Mesenchymal stem cell (in vitro differentiated cells and primary cell): ENCODE data around the gene EBLN2.

Source experiments
- DNase-seq: peaks from one replicate; pipeline ENCODE4 v3.0.0-alpha.2; 2013
- H2AFZ ChIP-seq: one replicate; pipeline ENCODE4 v1.6.1; 2013; ENCODE audit warnings: low read depth, mild to moderate bottlenecking, control low read depth, inconsistent platforms, low read length, moderate library complexity
- H2AK5ac ChIP-seq: 2 replicates; pipeline ENCODE4 v1.6.1; 2013; ENCODE audit warnings: low read length, moderate library complexity, mild to moderate bottlenecking, inconsistent platforms; ENCODE audit not compliant: severe bottlenecking
- H2BK120ac ChIP-seq: one replicate; pipeline ENCODE4 v1.6.1; 2013; ENCODE audit warnings: low read depth, mild to moderate bottlenecking, inconsistent platforms, low read length, moderate library complexity
- H2BK12ac ChIP-seq, 2 experiments: one replicate each; pipeline ENCODE4 v1.6.1; 2013; ENCODE audit warnings: inconsistent platforms in 2 of 2, low read length in 2 of 2, mild to moderate bottlenecking in 2 of 2, moderate library complexity in 2 of 2, control low read depth in 1 of 2
- H2BK15ac ChIP-seq: one replicate; pipeline ENCODE4 v1.6.1; 2013; ENCODE audit warnings: mild to moderate bottlenecking, low read depth, inconsistent platforms; ENCODE audit not compliant: poor library complexity, severe bottlenecking
- H2BK5ac ChIP-seq: 2 replicates; pipeline ENCODE4 v1.6.1; 2013; ENCODE audit warnings: low read depth, mild to moderate bottlenecking, low read length, control low read depth, inconsistent platforms; ENCODE audit not compliant: poor library complexity, severe bottlenecking
- H3K14ac ChIP-seq, 2 experiments: one replicate each; pipeline ENCODE4 v1.6.1; 2013; ENCODE audit warnings: inconsistent platforms in 2 of 2, low read length in 2 of 2, control low read depth in 1 of 2, mild to moderate bottlenecking in 1 of 2, moderate library complexity in 1 of 2
- H3K18ac ChIP-seq, 2 experiments: one replicate each; pipeline ENCODE4 v1.6.1; 2013; ENCODE audit warnings: inconsistent platforms in 2 of 2, low read length in 2 of 2, control low read depth in 1 of 2, low read depth in 1 of 2, mild to moderate bottlenecking in 1 of 2
- H3K23ac ChIP-seq, 2 experiments: one replicate each; pipeline ENCODE4 v1.6.1; 2013; ENCODE audit warnings: inconsistent platforms in 2 of 2, low read length in 2 of 2, mild to moderate bottlenecking in 2 of 2, moderate library complexity in 2 of 2, control low read depth in 1 of 2
- H3K27ac ChIP-seq: 2 replicates; pipeline ENCODE4 v1.5.1; 2013; ENCODE audit warnings: mild to moderate bottlenecking, moderate library complexity, low read length, control low read depth, inconsistent platforms; ENCODE audit not compliant: poor library complexity, severe bottlenecking
- H3K27me3 ChIP-seq, 2 experiments: 2 replicates each; pipeline versions ENCODE4 v1.6.1 to v1.7.0; 2013; ENCODE audit warnings: low read length in 2 of 2, mild to moderate bottlenecking in 2 of 2, moderate library complexity in 2 of 2, control low read depth in 1 of 2, inconsistent platforms in 1 of 2; ENCODE audit not compliant: control insufficient read depth in 1 of 2, insufficient read depth in 1 of 2
- H3K36me3 ChIP-seq, 2 experiments: 2 replicates each; pipeline versions ENCODE4 v1.6.1 to v1.7.0; 2013; ENCODE audit warnings: low read length in 2 of 2, control low read depth in 1 of 2, inconsistent platforms in 1 of 2, low read depth in 1 of 2, mild to moderate bottlenecking in 1 of 2; ENCODE audit not compliant: insufficient read depth in 2 of 2, control insufficient read depth in 1 of 2
- H3K4ac ChIP-seq, 2 experiments: one replicate each; pipeline ENCODE4 v1.6.1; 2013; ENCODE audit warnings: inconsistent platforms in 2 of 2, low read length in 2 of 2, mild to moderate bottlenecking in 2 of 2, moderate library complexity in 2 of 2, control low read depth in 1 of 2, low read depth in 1 of 2
- H3K4me1 ChIP-seq: 2 replicates; pipeline ENCODE4 v1.6.1; 2013; ENCODE audit warnings: low read depth, low read length, control low read depth; ENCODE audit not compliant: control insufficient read depth, insufficient read depth
- H3K4me2 ChIP-seq: 2 replicates; pipeline ENCODE4 v1.6.1; 2013; ENCODE audit warnings: low read length, mild to moderate bottlenecking, inconsistent platforms; ENCODE audit not compliant: poor library complexity, severe bottlenecking
- H3K4me3 ChIP-seq, 2 experiments: 2 replicates each; pipeline versions ENCODE4 v1.5.1 to v1.7.0; 2013; ENCODE audit warnings: low read length in 2 of 2, mild to moderate bottlenecking in 2 of 2, control low read depth in 1 of 2, low read depth in 1 of 2; ENCODE audit not compliant: insufficient read depth in 1 of 2
- H3K79me1 ChIP-seq: replicated peaks from 2 replicates; pipeline ENCODE4 v1.6.1; 2013; ENCODE audit warnings: mild to moderate bottlenecking, control low read depth, low read length, inconsistent platforms; ENCODE audit not compliant: poor library complexity, severe bottlenecking
- H3K9ac ChIP-seq: 2 replicates; pipeline ENCODE4 v1.7.0; 2013; ENCODE audit warnings: mild to moderate bottlenecking, low read length, moderate library complexity
- H3K9me3 ChIP-seq: 2 replicates; pipeline ENCODE4 v1.7.0; 2013; ENCODE audit warnings: mild to moderate bottlenecking, low read length; ENCODE audit not compliant: control insufficient read depth
- H4K8ac ChIP-seq: one replicate; pipeline ENCODE4 v1.6.1; 2013; ENCODE audit warnings: inconsistent platforms, mild to moderate bottlenecking, low read length, moderate library complexity
- H4K91ac ChIP-seq: one replicate; pipeline ENCODE4 v1.6.1; 2013; ENCODE audit warnings: mild to moderate bottlenecking, low read length, inconsistent platforms
- WGBS: methylation state at CpG from one replicate; pipeline ENCODE4 v1.1.7; 2013; ENCODE audit warnings: mixed read lengths; 5-methylcytosine and 5-hydroxymethylcytosine counted together

EBLN2 gene

GRCh38 chr3:73024836-73025235 is 36.6 kb upstream of the EBLN2 start:
- H2BK15ac ChIP-seq, result no peak overlapping the region
- H2BK5ac ChIP-seq, result no peak overlapping the region
- no peak overlapping the region for H2AK5ac ChIP-seq
- H3K36me3 ChIP-seq, result peaks cover 9 to 11% of the 10 kb centered on the region in 2 experiments
- H3K4me1 ChIP-seq, result peaks cover 6% of the 10 kb centered on the region
- H3K27ac ChIP-seq, result no peak overlapping the region
- no peak overlapping the region for H3K4ac ChIP-seq
- H2BK120ac ChIP-seq, result no peak overlapping the region
- H3K4me3 ChIP-seq, result no peak overlapping the region
- no peaks in the 10 kb centered on the region for H3K9me3 ChIP-seq
- H2BK12ac ChIP-seq, result no peak overlapping the region
- no peak overlapping the region for H3K4me2 ChIP-seq
- DNase-seq, result no peak
- H3K9ac ChIP-seq, result no peak overlapping the region
- H4K8ac ChIP-seq, result no peak overlapping the region
- no peak overlapping the region for H3K23ac ChIP-seq
- no peaks in the 10 kb centered on the region for H3K79me1 ChIP-seq
- H3K14ac ChIP-seq, result no peak overlapping the region
- no peak overlapping the region for H4K91ac ChIP-seq
- H3K18ac ChIP-seq, result no peak overlapping the region
- no peaks in the 10 kb centered on the region for H3K27me3 ChIP-seq
- H2AFZ ChIP-seq, result no peak overlapping the region

GRCh38 chr3:73026111-73026759 is 35.2 kb upstream of the EBLN2 start:
- Histone ChIP-seq H2BK15ac (no peak overlapping the region), H3K4me3 (no peak overlapping the region), H3K9me3 (no peaks in the 10 kb centered on the region), H3K27ac (no peak overlapping the region), H3K79me1 (no peaks in the 10 kb centered on the region), H3K14ac (no peak overlapping the region), H2BK5ac (no peak overlapping the region), H3K18ac (no peak overlapping the region), H4K91ac (no peak overlapping the region), H3K23ac (no peak overlapping the region), H3K27me3 (no peaks in the 10 kb centered on the region), H3K4me1 (peaks cover 5% of the 10 kb centered on the region), H2BK12ac (no peak overlapping the region), H3K4ac (no peak overlapping the region), H3K36me3 (peaks cover 9 to 11% of the 10 kb centered on the region in 2 experiments), H2AK5ac (no peak overlapping the region), H3K9ac (no peak overlapping the region), H2AFZ (no peak overlapping the region), H2BK120ac (no peak overlapping the region), H3K4me2 (no peak overlapping the region), H4K8ac (no peak overlapping the region)
- WGBS, result 83% methylated on average over 4 of the region's 6 CpGs
- DNase-seq, result no peak

- no peak overlapping the region for H3K23ac ChIP-seq
- H3K9ac ChIP-seq, result no peak overlapping the region
- no peak overlapping the region for H4K8ac ChIP-seq
- no peak overlapping the region for H3K14ac ChIP-seq
- H2AK5ac ChIP-seq, result no peak overlapping the region
- no peak overlapping the region for H3K18ac ChIP-seq
- H2BK12ac ChIP-seq, result no peak overlapping the region
- H3K79me1 ChIP-seq, result no peaks in the 10 kb centered on the region
- no peak overlapping the region for H3K4ac ChIP-seq
- H2BK5ac ChIP-seq, result no peak overlapping the region
- WGBS, result no CpG with 5 or more reads among the region's 2 CpGs
- H3K4me3 ChIP-seq, result no peak overlapping the region
- H2BK120ac ChIP-seq, result no peak overlapping the region
- H2AFZ ChIP-seq, result no peak overlapping the region
- peaks cover 5% of the 10 kb centered on the region for H3K4me1 ChIP-seq
- DNase-seq, result no peak
- no peaks in the 10 kb centered on the region for H3K27me3 ChIP-seq
- no peak overlapping the region for H3K27ac ChIP-seq
- no peak overlapping the region for H3K4me2 ChIP-seq
- peaks cover 9 to 11% of the 10 kb centered on the region in 2 experiments for H3K36me3 ChIP-seq
- H3K9me3 ChIP-seq, result no peaks in the 10 kb centered on the region
- no peak overlapping the region for H4K91ac ChIP-seq
- H2BK15ac ChIP-seq, result no peak overlapping the region
Measured at GRCh38 chr3:73026760-73027113, 34.7 kb upstream of the EBLN2 start.

- 86% methylated on average over 4 of the region's 4 CpGs for WGBS
- Histone ChIP-seq H3K9me3 (no peaks in the 10 kb centered on the region), H3K23ac (no peak overlapping the region), H2BK15ac (no peak overlapping the region), H3K14ac (no peak overlapping the region), H4K91ac (no peak overlapping the region), H3K18ac (no peak overlapping the region), H3K9ac (peak overlapping the region; percentile 52), H3K4ac (no peak overlapping the region), H2AFZ (no peak overlapping the region), H2BK5ac (no peak overlapping the region), H3K4me3 (no peak overlapping the region), H2AK5ac (no peak overlapping the region), H3K4me2 (no peak overlapping the region), H3K27me3 (no peaks in the 10 kb centered on the region), H2BK12ac (no peak overlapping the region), H3K27ac (peak overlapping the region; percentile 45), H2BK120ac (no peak overlapping the region), H3K4me1 (peaks cover 3% of the 10 kb centered on the region), H3K36me3 (peaks cover 6% of the 10 kb centered on the region in 2 experiments), H3K79me1 (no peaks in the 10 kb centered on the region), H4K8ac (no peak overlapping the region)
- no peak for DNase-seq
Measured at GRCh38 chr3:73028803-73029202, 32.7 kb upstream of the EBLN2 start.
